Renal cortex interstitium (tissue), 11 donors: ENCODE measurements around the gene ADAMTS2. TPM values are rescaled to one million over a fixed set of nuclear protein-coding genes. Genes with fewer than 3 reads are reported as not detected.

ENCODE experiments used
- DNase-seq, 11 donors: peaks; one replicate each; pipeline ENCODE4 v3.0.0-alpha.2; 2013; ENCODE audit warnings: low read depth in 9 of 11, low spot score in 4 of 11; ENCODE audit errors: extremely low read depth in 1 of 11
- polyA plus RNA-seq, 3 donors: library from polyadenylated mRNA; unstranded; fragments of 120-200 nt; gene quantifications; one replicate each; pipeline ENCODE4 v1.2.1, GENCODE V29; 2013; ENCODE audit not compliant: insufficient read length in 3 of 3

Gene ADAMTS2
- polyA plus RNA-seq, 3 donors = 9.9 to 14.0 (median 10.6) TPM

DNA sequence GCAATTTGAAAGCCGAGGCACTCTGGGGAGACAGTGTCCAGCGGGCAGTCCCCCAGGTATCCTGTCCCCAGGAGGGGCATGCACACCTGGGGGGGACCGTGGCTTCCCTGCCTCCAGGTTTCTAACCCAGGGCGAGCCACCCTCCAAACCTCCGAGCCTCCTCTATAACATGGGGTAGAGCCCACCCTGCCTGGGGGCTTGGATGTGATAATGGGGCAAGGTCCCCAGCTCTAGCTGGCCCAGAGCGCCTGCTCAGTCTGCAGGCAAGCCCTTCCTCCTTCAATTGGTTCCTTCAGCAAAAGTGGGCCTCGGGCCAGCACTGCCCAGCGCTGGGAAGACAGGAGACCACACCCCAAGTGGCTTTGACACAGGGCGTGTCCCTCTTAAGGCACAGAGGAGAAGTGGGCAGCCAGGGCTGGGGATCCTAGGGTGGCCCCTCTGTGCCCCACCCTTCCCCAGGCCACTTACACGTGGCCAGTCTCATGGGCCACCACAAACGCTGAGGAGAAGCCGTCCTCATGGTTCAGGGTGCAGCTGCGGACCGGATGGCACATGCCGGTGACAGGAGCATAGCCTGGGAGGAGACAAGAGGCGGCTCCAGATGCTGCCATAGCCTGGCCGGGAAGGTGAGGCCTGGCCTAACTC lies 190.8 kb downstream of the ADAMTS2 start:
- no peak for DNase-seq

DNA sequence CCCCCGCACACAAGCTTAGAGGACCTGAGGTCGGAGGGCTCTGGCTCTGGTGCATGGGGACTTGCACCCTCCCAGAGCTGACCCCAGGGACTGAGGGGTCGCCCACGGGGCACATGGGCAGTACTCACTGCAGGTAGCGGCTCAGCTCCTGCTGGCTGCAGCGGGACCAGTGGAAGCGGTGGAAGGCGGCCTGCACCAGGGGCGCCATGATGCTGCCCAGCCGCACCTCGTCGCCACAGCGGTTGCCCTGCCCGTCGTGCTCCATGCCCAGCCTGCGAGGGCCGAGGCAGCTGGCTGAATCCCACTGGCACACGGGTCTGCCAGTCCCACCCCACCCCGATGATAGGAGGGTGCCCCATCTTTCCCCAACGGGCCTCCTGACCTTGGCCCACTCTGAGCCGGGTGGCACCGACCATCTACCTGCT lies 191.3 kb downstream of the ADAMTS2 start:
- no peak for DNase-seq

DNA sequence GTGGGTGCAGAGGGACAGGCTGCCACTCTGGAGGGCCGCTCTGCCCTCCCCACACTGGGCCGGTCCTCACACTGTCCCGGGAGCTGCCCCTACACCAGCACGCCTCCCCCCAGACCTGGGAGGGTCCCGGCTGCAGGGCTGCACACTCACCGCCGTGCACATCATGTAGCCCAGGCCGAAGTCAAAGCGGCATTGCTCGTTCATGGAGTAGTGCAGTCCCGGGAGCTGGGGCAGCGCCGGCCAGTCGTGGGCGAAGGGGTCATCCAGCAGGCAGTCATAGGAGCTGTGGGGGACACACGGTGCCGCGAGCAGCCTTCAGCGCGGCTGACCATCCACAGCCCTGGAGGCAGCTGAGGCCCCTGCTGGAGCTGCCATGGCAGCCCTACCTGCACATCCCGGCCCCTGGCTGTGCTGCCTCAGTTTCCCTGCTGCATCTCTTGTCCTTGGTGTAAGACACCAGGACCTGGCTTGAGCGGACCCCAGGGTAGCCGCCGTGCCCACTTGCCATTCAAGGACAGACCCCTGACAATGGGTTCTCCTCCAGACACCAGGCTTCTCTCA lies 191.8 kb downstream of the ADAMTS2 start:
- no peak for DNase-seq

DNA sequence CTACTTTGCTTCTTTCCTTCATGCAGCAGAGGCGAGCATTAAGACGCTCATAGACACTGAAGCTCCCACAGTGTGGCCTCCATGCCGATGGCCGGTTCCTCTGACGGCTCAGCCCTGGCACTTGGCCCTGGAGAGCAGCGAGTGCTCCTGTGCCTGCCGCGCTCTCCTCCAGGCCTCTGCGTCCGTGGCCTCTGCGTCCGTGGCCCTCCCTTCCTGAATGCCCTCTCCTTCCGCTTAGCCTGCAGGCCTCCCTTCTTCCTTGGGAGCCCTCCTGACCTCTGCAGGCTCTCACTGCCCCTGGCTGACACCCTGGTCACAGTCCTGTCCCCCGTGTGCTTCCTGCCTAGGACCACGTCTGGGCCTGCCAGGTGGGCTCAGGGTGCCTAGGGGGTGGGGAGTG lies 192.3 kb downstream of the ADAMTS2 start:
- DNase-seq = no peak

DNA sequence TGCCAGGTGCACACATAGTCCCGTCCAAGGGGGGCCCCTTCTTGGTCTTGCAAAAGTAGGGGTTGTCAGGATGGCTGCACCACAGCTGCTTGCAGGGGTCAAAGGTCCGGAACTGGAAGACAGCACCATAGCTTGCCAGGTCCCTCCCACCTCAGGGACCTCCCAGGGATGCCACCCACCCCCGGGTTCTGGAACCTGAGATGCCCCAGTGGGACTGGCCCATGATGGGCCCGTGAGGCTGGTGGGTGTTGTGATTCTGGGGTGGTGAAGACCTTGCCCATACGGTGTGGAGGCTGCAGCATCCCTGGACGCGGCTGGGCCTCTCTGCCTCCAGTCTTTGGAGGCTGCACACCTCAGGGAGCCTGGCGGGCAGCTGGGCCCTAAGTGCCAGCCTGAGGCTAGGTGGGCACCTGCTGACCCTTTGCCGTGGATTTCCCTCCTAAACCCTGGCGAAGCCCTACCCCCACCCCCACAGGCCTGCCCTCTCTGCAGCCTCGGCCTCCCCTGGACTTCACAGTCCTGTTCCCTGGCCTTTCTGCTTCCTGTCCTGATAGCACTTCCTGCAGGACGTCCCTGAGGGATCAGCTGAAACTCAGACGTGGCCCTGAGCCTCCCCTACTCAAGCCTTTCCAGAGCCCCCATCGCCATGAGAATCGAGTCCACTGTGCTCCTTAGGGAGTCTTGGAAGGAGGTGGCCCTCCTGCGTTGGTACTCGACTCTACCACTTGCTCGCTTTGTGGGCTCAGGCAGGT lies 192.9 kb downstream of the ADAMTS2 start:
- no peak for DNase-seq

DNA sequence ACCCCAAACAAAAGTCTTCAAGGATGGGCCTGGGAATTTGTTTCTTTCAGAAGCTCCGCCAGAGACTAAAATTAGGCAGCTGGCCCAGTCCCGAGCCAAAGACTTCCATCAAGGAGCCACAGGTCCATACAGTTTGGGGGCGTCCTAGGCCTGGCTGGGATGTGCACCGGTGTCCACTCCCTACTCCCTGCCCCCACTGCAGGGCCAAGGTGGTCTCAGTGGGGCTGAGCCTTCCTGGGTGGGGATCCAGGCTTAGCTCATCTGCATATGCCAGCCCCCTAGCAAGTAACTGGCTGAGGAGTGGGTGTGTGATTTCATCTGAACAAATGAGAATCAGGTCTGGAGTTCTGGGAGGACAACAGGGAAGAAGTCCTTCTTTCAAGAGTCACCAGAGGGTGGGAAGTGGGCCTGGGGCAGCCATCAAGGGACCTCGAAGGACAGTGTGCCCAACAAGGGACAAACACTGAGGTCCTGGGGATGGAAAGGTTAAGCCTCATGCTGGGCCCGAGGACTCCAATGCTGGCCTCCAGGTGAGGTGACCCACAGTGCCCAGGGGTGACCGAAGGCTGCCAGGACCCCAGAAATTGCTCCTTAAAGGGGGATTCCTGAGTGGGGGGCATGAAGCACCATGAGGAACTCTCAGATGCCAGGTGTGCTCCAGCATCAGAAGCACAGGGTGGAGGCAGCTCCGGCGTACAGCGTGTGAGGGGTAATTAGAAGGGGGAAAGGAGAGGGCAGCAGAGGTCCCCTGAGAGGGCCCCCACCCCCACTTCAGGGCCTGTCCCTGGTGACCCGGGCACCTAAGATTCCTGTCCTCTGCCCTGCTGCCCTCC lies 193.8 kb downstream of the ADAMTS2 start:
- no peak for DNase-seq

DNA sequence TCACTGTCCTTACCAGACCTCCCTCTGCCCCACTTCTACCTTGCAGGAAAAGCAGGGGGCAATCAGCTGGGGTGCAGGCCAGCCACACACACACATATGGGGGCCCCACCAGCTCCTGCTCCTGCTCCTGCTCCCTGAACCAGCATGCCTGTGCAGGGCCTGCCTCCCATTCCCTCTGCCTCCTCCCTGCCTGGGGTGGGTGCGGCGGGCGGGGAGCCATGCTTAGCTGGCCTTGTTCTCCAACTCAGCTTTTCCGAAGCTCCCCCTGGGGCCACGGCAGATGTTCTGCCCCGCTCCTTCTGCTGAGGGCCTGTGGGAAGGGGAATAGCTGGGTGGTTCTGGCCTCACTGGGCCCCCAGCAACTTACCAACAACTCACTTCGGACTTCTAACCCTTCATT lies 195.2 kb downstream of the ADAMTS2 start:
- no peak for DNase-seq

DNA sequence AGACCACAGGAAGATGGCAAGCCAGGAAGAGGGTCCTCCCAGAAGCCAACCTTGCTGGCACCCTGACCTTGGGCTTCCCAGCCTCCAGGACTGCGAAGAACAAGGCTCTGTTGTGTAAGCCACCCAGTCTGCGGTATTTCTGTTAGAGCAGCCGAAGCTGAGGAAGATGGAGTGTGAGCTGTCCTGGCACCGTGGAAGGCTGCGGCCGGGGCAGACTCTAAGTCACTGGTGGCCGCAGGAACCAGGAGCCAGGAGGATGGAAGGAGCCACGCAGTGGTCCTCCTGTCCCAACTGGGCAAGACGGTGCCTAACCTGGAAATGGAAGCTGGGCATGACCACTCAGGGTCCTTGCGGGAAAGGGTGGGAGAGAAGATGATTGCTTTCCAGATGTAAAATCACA lies 196.0 kb downstream of the ADAMTS2 start:
- DNase-seq = no peak

DNA sequence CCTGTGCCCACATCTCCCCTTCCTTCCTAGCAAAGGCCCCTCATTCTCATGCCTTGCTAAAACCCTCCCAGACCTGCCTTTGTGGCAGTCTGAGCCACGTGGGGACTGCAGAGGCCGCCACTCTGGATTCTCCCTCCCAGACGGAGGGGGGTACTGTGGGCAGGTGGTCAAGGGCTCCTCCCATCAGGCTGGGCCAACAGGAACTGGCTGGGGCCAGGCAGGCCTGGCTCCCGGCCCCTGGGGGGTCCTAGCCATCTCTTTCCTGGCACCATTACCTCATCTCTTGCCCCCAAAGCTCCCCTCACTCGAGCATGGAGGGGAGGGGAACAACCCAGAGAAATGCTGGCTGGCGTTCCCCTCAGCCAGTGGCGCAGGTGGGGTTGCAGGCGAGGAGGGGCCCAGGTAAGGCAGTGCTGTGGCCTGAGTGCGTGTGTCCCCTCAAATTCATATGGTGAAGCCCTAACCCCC lies 196.5 kb downstream of the ADAMTS2 start:
- DNase-seq = no peak

DNA sequence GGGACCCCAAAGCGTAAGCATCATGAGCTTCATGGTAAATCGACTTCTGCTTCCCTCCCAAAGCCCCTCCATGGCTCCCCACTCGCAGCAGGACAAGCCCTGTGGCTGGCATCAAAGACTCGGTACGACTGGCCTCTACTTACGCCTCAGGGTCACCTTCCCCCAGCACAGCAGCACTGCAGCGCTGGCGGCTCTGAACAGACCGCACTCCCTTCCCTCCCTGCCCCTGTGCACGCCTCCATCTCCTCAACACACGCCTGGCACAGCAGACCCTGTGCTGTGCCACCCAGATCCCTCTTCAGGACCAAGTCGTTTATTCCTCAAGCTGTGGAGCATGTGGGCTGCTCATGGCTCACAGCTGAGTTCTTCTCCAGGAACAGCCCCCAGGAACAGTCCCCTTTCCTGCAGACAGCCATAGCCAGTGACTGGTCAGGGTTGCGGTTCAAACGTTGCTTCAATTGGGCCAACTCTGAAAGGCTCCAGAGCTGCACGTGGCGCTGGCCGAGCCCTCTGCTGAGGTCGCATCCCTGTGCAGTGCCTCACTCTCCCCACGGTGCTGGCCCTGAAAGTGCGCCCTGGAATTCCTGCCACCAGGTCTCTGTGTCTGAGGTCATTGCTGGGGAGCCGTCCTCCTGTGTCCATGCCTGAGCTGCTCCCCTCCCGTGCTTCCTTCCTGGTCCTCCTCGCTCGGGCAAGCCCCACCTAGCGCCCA lies 197.1 kb downstream of the ADAMTS2 start:
- DNase-seq = no peak

DNA sequence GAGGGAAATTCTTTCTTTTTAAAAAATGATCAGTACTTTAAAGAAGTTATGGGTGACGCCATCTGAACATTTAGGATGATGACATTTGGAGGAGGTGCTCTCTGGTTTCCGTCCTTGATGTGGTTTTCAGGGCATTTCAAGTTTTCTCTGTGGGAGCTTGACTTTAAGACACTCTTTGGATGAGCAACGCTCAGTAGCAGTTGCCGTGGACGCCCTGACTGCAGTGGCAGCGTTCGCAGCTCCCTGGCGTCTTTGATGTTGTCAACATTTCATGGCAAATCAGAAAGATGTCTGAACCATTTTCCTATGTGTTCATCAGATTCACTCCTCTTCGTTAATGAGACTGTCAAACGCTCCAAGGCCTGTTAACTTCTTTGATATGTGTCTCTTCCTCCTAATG lies 199.0 kb downstream of the ADAMTS2 start:
- no peak for DNase-seq

DNA sequence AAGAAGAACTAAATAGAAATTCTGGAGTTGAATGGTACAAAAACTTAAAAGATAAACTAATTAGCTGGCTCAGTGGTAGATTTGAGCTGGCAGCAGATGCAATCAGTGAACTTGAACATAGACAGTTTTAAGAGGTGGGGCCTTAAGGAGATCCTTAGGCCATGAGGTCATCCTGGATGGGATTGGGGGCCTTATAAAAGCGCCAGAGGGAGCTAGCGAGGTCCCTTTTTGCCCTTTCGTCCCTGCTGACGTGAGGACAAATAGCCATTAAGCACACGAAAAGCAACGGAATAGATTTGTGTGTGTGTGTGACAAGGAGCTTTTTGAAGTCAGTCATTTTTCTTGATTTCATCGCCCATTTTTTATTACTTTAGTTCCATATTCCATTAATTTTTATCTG lies 201.8 kb downstream of the ADAMTS2 start:
- no peak for DNase-seq

DNA sequence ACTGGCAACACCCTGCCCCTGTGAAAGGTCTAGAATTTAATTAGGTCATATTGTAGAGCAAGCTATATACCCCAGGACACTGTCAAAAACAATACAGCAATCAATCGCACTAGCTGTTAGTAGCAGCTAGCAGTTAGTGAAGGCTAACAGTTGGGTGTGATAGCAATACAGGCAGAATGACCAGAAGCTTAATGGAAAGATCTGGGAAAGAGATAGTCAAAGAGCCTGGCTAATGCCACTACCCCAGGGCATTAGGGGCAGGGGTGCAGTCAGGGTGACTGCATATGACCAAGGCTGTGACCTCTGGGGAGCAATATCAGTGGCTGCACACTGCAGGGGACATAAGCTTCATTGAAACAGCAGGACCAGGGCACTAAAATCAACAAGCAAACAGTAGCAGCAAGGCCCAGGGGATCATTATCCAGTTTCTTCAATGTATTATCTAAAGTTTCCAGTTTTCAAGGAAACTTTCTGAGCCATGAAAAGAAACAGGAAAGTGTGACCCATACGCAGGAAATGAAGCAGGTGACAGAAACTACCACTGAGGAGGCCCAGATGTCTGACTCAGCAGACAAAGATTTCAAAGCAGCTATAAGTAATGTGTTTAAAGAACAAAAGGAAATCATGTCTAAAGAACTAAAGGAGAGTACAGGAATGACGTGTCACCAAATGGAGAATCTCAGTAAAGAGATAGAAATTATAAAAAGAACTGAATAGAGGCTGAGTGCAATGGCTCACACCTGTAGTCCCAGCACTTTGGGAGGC lies 202.6 kb downstream of the ADAMTS2 start:
- peak in 1 of 11 donors; percentile 11 for DNase-seq

DNA sequence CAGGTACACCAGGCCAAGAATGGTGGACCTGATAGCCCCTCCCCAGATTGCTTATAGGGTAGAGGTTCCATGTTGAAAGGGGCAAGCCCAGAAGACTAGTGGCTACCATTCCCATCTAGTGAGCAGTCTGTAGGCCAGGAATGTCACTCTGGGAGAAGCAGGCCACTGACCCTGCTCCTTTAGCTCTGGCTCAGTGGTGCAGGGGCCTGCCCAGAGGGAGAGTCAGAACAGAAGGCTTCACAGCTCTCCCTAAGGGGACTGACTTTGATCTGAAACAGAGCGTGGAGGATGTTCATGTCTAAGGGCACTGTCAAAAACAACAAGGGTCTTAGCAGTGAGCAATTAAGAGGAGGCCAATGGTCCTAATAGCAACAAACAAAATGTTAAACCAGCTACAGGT lies 203.4 kb downstream of the ADAMTS2 start:
- no peak for DNase-seq

DNA sequence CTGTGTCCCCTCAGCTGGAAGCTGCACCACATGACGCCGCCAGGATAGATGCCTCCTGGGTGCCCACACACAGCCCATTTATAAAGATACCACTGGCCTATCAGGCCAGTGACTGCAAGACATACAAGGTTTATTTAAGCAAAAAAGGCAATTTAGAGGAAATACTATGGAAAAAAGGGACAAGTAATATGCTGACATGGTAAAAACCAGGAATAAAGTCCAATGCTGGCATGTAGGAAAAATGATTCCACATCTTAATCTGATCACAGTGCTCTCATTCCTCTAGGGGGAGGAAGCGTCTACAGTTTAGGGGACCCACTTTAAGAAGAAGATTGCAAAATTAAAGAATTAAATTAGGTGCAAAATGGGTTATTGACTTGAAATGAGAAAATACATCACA lies 205.0 kb downstream of the ADAMTS2 start:
- no peak for DNase-seq

DNA sequence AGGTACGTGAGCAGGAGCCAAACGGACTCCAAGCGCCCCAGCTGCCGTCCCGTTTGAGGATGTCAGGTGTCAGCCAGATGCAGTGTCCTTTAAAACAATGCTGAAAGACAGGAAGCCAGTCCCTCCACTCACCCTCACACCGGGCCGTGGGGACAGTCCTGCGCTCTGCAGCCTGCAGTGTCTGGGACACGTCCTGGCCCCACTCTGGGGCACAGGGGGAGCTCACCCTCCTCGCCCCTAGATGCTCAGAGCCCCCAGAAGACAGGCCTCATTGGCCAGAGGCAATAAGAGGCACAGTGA lies 205.4 kb downstream of the ADAMTS2 start:
- DNase-seq = no peak

DNA sequence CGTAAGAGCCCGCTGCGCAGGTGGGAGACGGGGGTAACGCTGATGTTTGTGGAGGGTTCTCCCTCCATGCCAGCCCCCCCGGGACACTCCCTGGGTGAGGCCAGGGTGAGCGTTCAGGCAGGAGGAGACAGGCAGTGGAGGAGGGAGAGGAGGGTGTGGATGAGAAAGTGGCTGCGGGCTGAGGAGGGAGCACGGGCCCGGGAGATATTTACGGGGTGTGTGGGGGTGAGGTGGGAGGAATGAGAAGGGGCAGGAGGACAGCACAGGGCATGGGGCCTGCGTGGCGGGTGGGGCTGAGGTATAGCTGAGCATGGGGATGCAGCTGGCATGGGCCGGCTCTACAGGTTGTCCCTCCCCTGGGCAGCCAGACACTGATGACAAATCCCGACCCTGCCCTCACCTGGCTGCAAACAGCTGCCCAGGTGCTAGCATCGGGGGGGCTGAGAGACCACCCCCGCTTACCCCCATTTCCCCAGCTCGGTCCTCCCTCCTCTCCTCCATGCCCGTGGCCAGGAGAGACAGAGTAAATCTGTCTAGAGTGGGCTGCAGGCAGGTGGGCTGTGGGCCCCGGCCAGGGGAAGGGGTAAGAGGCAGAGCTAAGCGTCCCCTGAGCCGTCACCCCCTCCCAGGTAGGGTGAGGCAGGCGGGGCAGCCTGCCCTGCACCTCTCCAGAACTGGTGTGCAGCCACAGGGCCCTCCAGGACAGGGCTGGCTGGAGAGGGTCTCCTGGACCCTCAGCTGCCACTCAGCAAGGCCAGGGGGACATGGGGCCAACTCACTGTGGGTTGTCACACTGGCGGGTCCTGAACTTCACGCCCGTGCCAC lies 205.9 kb downstream of the ADAMTS2 start:
- no peak for DNase-seq

DNA sequence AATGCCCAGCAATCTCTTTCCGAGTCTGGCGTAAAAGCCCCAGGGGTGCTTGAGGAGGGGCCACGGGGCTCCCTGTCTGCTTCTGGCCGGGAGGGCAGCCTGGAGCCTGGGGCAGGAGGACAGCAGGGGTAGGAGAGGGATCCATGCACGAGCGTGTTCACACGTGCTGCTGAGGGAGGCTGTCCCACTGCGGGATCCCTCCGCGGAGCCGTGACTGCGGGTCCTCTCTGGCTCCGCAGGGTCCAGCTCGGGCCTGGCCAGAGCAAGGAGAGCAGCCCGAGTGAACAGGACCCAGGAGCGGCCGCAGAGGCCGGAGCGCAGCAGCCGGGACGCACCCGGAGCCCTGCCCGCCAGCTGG lies 206.7 kb downstream of the ADAMTS2 start:
- no peak for DNase-seq
